SK-N-SH treated with all-trans-retinoic acid at 6 μM for 48 hours (cell line): Measurements from ENCODE around the gene UST.

Experiments
- CSDC2 ChIP-seq: fragments of 250-450 bp; sonication (Bioruptor Pico); IDR thresholded peaks from 2 replicates; pipeline ENCODE4 v1.5.0; 2020; ENCODE audit warnings: mild to moderate bottlenecking, moderate library complexity
- OSR1 ChIP-seq: fragments of 250-450 bp; sonication (Bioruptor Pico); IDR thresholded peaks from 2 replicates; pipeline ENCODE4 v1.8.0; 2022; ENCODE audit warnings: moderate library complexity, mild to moderate bottlenecking, inconsistent platforms
- PPARA ChIP-seq: fragments of 250-450 bp; sonication (Bioruptor Pico); IDR thresholded peaks from 2 replicates; pipeline ENCODE4 v1.5.0; 2020; ENCODE audit warnings: mild to moderate bottlenecking, borderline replicate concordance
- RARB ChIP-seq: fragments of 250-450 bp; sonication (Bioruptor Pico); IDR thresholded peaks from 2 replicates; pipeline ENCODE4 v1.8.0; 2021; ENCODE audit warnings: mild to moderate bottlenecking, moderate library complexity
- TCF4 ChIP-seq: fragments of 250-450 bp; sonication (Bioruptor Pico); IDR thresholded peaks from 2 replicates; pipeline ENCODE4 v1.8.0; 2021; ENCODE audit warnings: mild to moderate bottlenecking, moderate library complexity, borderline replicate concordance
- TOX ChIP-seq: fragments of 250-450 bp; sonication (Bioruptor Pico); IDR thresholded peaks from 2 replicates; pipeline ENCODE4 v1.8.0; 2021; ENCODE audit warnings: mild to moderate bottlenecking, moderate library complexity, borderline replicate concordance
- ZFP3 ChIP-seq: fragments of 250-450 bp; sonication (Bioruptor Pico); IDR thresholded peaks from 2 replicates; pipeline ENCODE4 v1.5.0; 2020; ENCODE audit warnings: mild to moderate bottlenecking, moderate library complexity
- TF ChIP-seq, protein P1 (sequence below): fragments of 250-450 bp; sonication (Bioruptor Pico); IDR thresholded peaks from 2 replicates; pipeline ENCODE4 v1.5.1; 2020; ENCODE audit warnings: low read depth, mild to moderate bottlenecking, moderate library complexity
- TF ChIP-seq, protein P2 (sequence below): fragments of 250-450 bp; sonication (Bioruptor Pico); IDR thresholded peaks from 2 replicates; pipeline ENCODE4 v1.5.0; 2020; ENCODE audit warnings: mild to moderate bottlenecking, moderate library complexity
- TF ChIP-seq, protein P3 (sequence below): fragments of 250-450 bp; sonication (Bioruptor Pico); IDR thresholded peaks from 2 replicates; pipeline ENCODE4 v1.5.1; 2021; ENCODE audit warnings: mild to moderate bottlenecking, moderate library complexity

DNA sequence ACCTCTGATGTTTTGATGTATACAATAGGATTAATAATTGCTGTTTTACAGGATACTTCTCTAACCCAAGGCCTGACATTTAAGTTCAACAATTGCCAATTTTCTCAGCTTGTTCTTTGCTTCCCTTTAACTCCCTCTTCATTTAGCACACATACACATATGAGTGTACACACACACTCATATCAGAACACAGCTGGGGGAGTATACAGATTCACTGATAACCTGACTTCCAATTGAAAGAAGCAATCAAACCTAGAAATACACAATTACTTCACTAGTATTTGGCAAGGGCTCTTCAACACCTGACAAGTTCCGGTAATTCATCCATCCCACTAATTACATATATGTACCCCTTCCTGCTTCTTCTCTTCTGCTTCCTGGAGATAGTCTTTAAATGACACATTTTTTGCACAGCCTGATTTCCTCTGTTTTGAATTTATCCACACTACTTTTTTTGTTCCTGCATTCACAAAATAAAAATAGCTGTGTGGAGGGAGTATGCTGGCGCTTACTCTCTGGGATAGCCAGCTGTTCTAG, 11.2 kb downstream of the UST start:
- TF ChIP-seq CSDC2 (CRISPR knock-in tag) = no peak
- TF ChIP-seq OSR1 = no peak
- TF ChIP-seq TCF4 (CRISPR knock-in tag) = no peak
- TF ChIP-seq, protein P1, sequence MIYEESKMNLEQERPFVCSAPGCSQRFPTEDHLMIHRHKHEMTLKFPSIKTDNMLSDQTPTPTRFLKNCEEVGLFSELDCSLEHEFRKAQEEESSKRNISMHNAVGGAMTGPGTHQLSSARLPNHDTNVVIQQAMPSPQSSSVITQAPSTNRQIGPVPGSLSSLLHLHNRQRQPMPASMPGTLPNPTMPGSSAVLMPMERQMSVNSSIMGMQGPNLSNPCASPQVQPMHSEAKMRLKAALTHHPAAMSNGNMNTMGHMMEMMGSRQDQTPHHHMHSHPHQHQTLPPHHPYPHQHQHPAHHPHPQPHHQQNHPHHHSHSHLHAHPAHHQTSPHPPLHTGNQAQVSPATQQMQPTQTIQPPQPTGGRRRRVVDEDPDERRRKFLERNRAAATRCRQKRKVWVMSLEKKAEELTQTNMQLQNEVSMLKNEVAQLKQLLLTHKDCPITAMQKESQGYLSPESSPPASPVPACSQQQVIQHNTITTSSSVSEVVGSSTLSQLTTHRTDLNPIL = no peak
- TF ChIP-seq PPARA = no peak
- no peak for TF ChIP-seq ZFP3 (CRISPR knock-in tag)
- TF ChIP-seq, protein P2, sequence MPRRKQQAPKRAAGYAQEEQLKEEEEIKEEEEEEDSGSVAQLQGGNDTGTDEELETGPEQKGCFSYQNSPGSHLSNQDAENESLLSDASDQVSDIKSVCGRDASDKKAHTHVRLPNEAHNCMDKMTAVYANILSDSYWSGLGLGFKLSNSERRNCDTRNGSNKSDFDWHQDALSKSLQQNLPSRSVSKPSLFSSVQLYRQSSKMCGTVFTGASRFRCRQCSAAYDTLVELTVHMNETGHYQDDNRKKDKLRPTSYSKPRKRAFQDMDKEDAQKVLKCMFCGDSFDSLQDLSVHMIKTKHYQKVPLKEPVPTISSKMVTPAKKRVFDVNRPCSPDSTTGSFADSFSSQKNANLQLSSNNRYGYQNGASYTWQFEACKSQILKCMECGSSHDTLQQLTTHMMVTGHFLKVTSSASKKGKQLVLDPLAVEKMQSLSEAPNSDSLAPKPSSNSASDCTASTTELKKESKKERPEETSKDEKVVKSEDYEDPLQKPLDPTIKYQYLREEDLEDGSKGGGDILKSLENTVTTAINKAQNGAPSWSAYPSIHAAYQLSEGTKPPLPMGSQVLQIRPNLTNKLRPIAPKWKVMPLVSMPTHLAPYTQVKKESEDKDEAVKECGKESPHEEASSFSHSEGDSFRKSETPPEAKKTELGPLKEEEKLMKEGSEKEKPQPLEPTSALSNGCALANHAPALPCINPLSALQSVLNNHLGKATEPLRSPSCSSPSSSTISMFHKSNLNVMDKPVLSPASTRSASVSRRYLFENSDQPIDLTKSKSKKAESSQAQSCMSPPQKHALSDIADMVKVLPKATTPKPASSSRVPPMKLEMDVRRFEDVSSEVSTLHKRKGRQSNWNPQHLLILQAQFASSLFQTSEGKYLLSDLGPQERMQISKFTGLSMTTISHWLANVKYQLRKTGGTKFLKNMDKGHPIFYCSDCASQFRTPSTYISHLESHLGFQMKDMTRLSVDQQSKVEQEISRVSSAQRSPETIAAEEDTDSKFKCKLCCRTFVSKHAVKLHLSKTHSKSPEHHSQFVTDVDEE (CRISPR knock-in tag) = no peak
- TF ChIP-seq TOX (CRISPR knock-in tag) = no peak
- no peak for TF ChIP-seq RARB (CRISPR knock-in tag)
- TF ChIP-seq, protein P3, sequence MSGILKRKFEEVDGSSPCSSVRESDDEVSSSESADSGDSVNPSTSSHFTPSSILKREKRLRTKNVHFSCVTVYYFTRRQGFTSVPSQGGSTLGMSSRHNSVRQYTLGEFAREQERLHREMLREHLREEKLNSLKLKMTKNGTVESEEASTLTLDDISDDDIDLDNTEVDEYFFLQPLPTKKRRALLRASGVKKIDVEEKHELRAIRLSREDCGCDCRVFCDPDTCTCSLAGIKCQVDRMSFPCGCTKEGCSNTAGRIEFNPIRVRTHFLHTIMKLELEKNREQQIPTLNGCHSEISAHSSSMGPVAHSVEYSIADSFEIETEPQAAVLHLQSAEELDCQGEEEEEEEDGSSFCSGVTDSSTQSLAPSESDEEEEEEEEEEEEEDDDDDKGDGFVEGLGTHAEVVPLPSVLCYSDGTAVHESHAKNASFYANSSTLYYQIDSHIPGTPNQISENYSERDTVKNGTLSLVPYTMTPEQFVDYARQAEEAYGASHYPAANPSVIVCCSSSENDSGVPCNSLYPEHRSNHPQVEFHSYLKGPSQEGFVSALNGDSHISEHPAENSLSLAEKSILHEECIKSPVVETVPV = no peak
